Choroid plexus epithelial cell (primary cell): Measurements from ENCODE around the gene CAPN5.

Experiments used
- DNase-seq: peaks from one replicate; pipeline ENCODE4 v3.0.0-alpha.2; 2010; ENCODE audit warnings: low read depth
- H3K4me3 ChIP-seq: 2 replicates; pipeline ENCODE4 v1.5.1; 2011; ENCODE audit warnings: low read depth, mild to moderate bottlenecking, control low read depth, low read length, moderate library complexity
- CTCF ChIP-seq: conservative IDR thresholded peaks from 2 replicates; pipeline ENCODE4 v1.5.1; 2011; ENCODE audit warnings: low read depth, mild to moderate bottlenecking, control low read depth, inconsistent platforms, low read length, moderate library complexity

CAPN5 gene

GRCh38 chr11:77074205-77074604 lies 7.4 kb downstream of the CAPN5 start:
- DNase-seq = no peak
- H3K4me3 ChIP-seq = no peak overlapping the region
- no peak for TF ChIP-seq CTCF

GRCh38 chr11:77074626-77075221 lies 8.0 kb downstream of the CAPN5 start:
- DNase-seq = no peak
- H3K4me3 ChIP-seq = no peak overlapping the region
- no peak for TF ChIP-seq CTCF

- DNase-seq = no peak
- H3K4me3 ChIP-seq = no peak overlapping the region
- TF ChIP-seq CTCF = no peak
Observed at GRCh38 chr11:77075425-77075905, 8.7 kb downstream of the CAPN5 start.

GRCh38 chr11:77079666-77080065 lies 12.9 kb downstream of the CAPN5 start:
- no peak for DNase-seq
- no peak for TF ChIP-seq CTCF

GRCh38 chr11:77080643-77081210 lies 14.0 kb downstream of the CAPN5 start:
- TF ChIP-seq CTCF = no peak
- no peak overlapping the region for H3K4me3 ChIP-seq
- DNase-seq = peak; percentile 53

More at GRCh38 chr11:77079666-77080065, 12.9 kb downstream of the CAPN5 start:
- no peak overlapping the region for H3K4me3 ChIP-seq

GRCh38 chr11:77081381-77081851 lies 14.6 kb downstream of the CAPN5 start:
- no peak for DNase-seq
- TF ChIP-seq CTCF = no peak
- no peak overlapping the region for H3K4me3 ChIP-seq
